AG04450 (cell line): ENCODE measurements around the gene LELP1. TPM values are rescaled to one million over a fixed set of nuclear protein-coding genes. Genes with fewer than 3 reads are reported as not detected.

Experiments
- CTCF ChIA-PET: fragments of 300-600, 350-600 bp; formaldehyde crosslinking; extraction: SDS; loops from one replicate; lab custom pipeline; 2022; ENCODE audit warnings: antibody characterized with exemption, inconsistent platforms; lab: Charles Lee
- POLR2A ChIA-PET: fragments of 350-600 bp; formaldehyde crosslinking; extraction: SDS; loops from one replicate; lab custom pipeline; 2021; ENCODE audit warnings: antibody characterized with exemption, inconsistent platforms; lab: Yijun Ruan, JAX
- DNase-seq: peaks from one replicate; pipeline ENCODE4 v3.0.0-alpha.2; 2011; ENCODE audit warnings: low read depth, low spot score
- H3K27ac ChIP-seq: one replicate; pipeline ENCODE4 v1.5.1; 2012; ENCODE audit warnings: low read depth, low read length, control low read depth
- H3K27me3 ChIP-seq: one replicate; pipeline ENCODE4 v1.6.0; 2012; ENCODE audit warnings: low read length; ENCODE audit not compliant: control insufficient read depth, insufficient read depth
- H3K4me3 ChIP-seq: 2 replicates; pipeline ENCODE4 v1.5.1; 2011; ENCODE audit warnings: mild to moderate bottlenecking, low read depth, low read length, control low read depth
- H3K9me3 ChIP-seq: 2 replicates; pipeline ENCODE4 v1.5.1; 2012; ENCODE audit warnings: low read length; ENCODE audit not compliant: control insufficient read depth, insufficient read depth
- polyA plus RNA-seq: library from polyadenylated mRNA; depleted of rRNA; stranded (reverse); fragments of >200 nt; gene quantifications from 2 replicates; pipeline ENCODE4 v1.2.3, GENCODE V29; 2011
- TF ChIP-seq, protein P1 (sequence below): IDR thresholded peaks from 2 replicates; pipeline ENCODE4 v1.5.1; 2011; ENCODE audit warnings: low read depth, low read length, control low read depth, inconsistent platforms

Gene LELP1
- polyA plus RNA-seq, 1 experiment = not detected

DNA sequence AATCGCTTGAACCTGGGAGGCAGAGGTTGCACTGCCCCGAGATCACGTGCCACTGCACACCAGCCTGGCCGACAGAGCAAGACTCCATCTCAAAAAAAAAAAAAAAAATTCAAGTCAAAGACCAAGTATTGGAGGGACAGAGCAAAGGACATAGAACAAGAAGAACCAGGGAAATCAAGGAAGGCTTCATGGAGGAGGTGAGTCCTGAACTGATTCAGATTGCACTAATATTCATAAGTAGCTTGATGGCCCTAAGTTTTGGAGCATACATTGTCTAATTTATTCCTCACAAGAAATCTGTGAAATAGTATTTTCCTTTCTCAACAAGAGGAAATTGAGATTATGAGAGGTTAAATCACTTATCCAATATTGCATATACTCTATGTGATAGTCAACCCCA, 10.3 kb downstream of the LELP1 start:
- CTCF ChIA-PET = no interaction called here
- H3K27me3 ChIP-seq = no peaks in the 10 kb centered on the region
- POLR2A ChIA-PET = no interaction called here
- no peak overlapping the region for H3K4me3 ChIP-seq
- no peak for DNase-seq
- no peaks in the 10 kb centered on the region for H3K9me3 ChIP-seq
- no peak overlapping the region for H3K27ac ChIP-seq
- TF ChIP-seq, protein P1, sequence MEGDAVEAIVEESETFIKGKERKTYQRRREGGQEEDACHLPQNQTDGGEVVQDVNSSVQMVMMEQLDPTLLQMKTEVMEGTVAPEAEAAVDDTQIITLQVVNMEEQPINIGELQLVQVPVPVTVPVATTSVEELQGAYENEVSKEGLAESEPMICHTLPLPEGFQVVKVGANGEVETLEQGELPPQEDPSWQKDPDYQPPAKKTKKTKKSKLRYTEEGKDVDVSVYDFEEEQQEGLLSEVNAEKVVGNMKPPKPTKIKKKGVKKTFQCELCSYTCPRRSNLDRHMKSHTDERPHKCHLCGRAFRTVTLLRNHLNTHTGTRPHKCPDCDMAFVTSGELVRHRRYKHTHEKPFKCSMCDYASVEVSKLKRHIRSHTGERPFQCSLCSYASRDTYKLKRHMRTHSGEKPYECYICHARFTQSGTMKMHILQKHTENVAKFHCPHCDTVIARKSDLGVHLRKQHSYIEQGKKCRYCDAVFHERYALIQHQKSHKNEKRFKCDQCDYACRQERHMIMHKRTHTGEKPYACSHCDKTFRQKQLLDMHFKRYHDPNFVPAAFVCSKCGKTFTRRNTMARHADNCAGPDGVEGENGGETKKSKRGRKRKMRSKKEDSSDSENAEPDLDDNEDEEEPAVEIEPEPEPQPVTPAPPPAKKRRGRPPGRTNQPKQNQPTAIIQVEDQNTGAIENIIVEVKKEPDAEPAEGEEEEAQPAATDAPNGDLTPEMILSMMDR = no peak

DNA sequence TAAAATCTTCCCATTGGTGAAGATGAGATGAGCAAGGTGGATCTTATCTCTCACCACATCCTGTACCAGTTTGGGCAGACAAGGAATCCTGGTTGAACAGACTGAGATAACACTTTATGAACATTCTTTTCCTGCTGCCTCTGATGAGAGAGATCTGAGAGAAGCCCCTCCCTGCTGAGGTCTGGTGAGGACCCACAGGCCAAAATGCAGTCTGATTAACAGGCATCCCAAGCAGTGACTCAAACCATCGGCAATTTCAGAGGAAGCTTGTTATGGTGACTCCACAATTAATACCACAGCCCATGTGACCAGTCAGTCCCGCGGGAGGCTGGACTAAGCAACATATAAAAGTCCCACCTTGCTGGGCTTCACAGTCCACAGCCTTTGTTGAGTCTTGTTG, 14.0 kb downstream of the LELP1 start, which contains the start of gene PRR9:
TSS of gene PRR9 (plus strand) at position 373 of the 400 bp plus-strand sequence. CDS start 561 bp downstream, outside the sequence.
- Histone ChIP-seq H3K27ac (no peak within 1 kb of the TSS), H3K9me3 (no peaks in the 10 kb centered on the region), H3K4me3 (no peak within 1 kb of the TSS), H3K27me3 (no peaks in the 10 kb centered on the region)
- CTCF ChIA-PET = no interaction called here
- no peak for DNase-seq
- POLR2A ChIA-PET = no interaction called here
- TF ChIP-seq, protein P1 = no peak

DNA sequence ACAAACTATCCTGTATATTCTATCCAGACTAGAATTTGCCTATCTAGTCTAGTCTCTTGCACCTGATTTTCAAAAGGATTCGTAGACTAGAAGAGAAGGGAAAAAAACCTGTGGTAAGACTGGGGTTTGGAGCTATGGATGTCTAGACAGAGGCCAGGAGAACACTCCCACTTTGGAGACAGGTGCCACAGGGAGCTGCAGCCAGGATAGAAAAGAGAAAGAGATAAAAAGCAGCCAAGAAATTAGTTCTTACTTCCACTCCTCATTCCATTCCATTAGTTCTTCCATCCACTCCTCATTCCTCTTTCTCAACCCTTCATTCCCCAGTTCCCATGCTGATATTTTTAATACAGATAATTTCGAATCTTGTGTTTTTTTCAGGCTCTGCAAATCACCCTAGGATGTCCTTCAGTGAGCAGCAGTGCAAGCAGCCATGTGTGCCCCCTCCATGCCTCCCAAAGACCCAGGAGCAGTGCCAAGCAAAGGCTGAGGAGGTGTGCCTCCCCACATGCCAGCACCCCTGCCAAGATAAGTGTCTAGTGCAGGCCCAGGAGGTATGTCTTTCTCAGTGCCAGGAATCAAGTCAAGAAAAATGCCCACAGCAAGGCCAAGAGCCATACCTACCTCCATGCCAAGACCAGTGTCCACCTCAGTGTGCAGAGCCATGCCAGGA, 14.7 kb downstream of the LELP1 start:
- Histone ChIP-seq H3K27me3 (no peaks in the 10 kb centered on the region), H3K4me3 (no peak overlapping the region), H3K9me3 (no peaks in the 10 kb centered on the region), H3K27ac (no peak overlapping the region)
- TF ChIP-seq, protein P1 = no peak
- CTCF ChIA-PET = no interaction called here
- no peak for DNase-seq
- POLR2A ChIA-PET = no interaction called here

DNA sequence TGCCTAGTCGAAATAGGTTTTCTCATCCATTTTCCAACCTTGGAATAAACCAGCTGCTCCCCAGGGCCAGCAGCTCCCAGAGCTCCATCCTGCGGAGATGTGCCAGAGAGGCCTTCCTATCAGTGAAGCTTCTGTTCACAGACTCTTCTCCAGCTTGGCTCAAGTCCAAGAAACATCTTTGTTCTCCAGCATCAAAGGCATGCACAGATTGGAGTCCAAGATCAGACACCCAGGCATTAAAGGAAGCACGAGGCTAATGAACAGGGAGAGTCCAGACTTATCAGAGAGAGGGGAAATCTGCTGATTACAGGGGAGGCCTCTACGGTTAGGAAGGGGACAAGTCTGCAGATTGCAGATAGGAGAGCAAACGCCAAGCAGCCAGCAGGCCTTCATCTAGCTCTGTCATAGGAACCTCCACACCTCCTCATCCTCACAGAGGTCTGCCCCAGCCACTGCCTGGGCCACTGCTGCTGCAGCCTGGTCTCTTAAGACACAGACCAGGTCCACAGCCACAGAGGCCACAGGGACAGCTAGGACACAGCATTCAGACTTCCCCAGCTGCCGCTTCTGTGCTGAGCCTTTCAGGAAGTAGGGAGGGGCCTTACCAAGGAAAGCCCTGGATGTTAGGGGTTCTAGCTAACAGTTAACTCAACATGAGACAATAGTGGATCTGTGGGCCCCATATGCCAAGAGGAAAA, 17.5 kb downstream of the LELP1 start:
- Histone ChIP-seq H3K9me3 (no peaks in the 10 kb centered on the region), H3K4me3 (no peak overlapping the region), H3K27ac (no peak overlapping the region), H3K27me3 (no peaks in the 10 kb centered on the region)
- ChIA-PET POLR2A (no interaction called here), CTCF (interaction anchor here (0.6 to 1.5 kb wide), 2 partner anchors 351 to 566 kb away, joined by 5 to 7 read pairs; no protein-coding TSS in a partner anchor)
- no peak for DNase-seq
- TF ChIP-seq, protein P1 = no peak
